HCT116 (cell line): ENCODE results near the gene FRAS1. TPM values are rescaled to one million over a fixed set of nuclear protein-coding genes. Genes with fewer than 3 reads are reported as not detected.

Experiments
- ATAC-seq: fragments of 200-7000 bp; cut with Tn5 transposase; 2 replicates; pipeline ENCODE4 v1.9.1; 2020; ENCODE audit warnings: mild to moderate bottlenecking, moderate library complexity
- BruUV-seq: library from RNA; stranded (reverse); fragments of 400-500 nt; replicated peaks from 2 replicates; lab custom pipeline; 2021; lab: Mats Ljungman, UMichigan
- CTCF ChIA-PET: fragments of 300-600 bp; sonication (Branson Sonifier 250); formaldehyde crosslinking; loops from one replicate; lab custom pipeline; 2021; ENCODE audit warnings: antibody characterized with exemption; lab: Charles Lee
- POLR2A ChIA-PET: fragments of 300-600, 350-600 bp; sonication (Branson Sonifier 250); formaldehyde crosslinking; loops from one replicate; lab custom pipeline; 2021; ENCODE audit warnings: antibody characterized with exemption; lab: Charles Lee
- RAD21 ChIA-PET, 2 experiments: fragments of 300-600 bp; sonication (Branson Sonifier 250); formaldehyde crosslinking; loops; one replicate each; lab custom pipeline; 2023; ENCODE audit warnings: low total read pairs in 2 of 2; ENCODE audit not compliant: uncharacterized antibody in 2 of 2, unreplicated experiment in 2 of 2, low non-redundant PET in 1 of 2; lab: Charles Lee
- DNase-seq: peaks from one replicate; pipeline ENCODE4 v3.0.0-alpha.2; 2010; ENCODE audit warnings: low read depth, low spot score
- H2AFZ ChIP-seq: fragments of 200-600 bp; shearing (Covaris generic), sonication (generic); 2 replicates; pipeline ENCODE4 v1.6.1; 2017; ENCODE audit warnings: low read depth, mixed run types, mixed read lengths, antibody characterized with exemption, low read length; ENCODE audit not compliant: poor library complexity, severe bottlenecking
- H3K27ac ChIP-seq: 2 replicates; pipeline ENCODE4 v1.5.1; 2012; ENCODE audit warnings: low read depth, low read length
- H3K27me3 ChIP-seq: fragments of 200-600 bp; sonication (generic); 2 replicates; pipeline ENCODE4 v1.6.1; 2016; ENCODE audit warnings: mixed run types, low read length, mixed read lengths; ENCODE audit not compliant: insufficient read depth
- H3K36me3 ChIP-seq, 2 experiments: fragments of 200-500 bp in 1 of 2; fragments of 200-600 bp in 1 of 2; sonication (Bioruptor generic) in 1 of 2; sonication (generic) in 1 of 2; 2 replicates each; pipeline versions ENCODE4 v1.5.1 to v1.6.1; 2014 to 2016; ENCODE audit warnings: low read length in 2 of 2, inconsistent platforms in 1 of 2, mixed read lengths in 1 of 2, mixed run types in 1 of 2; ENCODE audit not compliant: insufficient read depth in 2 of 2, control insufficient read depth in 1 of 2
- H3K4me1 ChIP-seq, 2 experiments: fragments of 200-600 bp in 1 of 2; sonication (generic) in 1 of 2; 2 replicates each; pipeline versions ENCODE4 v1.5.1 to v1.6.1; 2012 to 2017; ENCODE audit warnings: low read length in 2 of 2, inconsistent platforms in 1 of 2, mild to moderate bottlenecking in 1 of 2, mixed read lengths in 1 of 2, mixed run types in 1 of 2, moderate library complexity in 1 of 2; ENCODE audit not compliant: insufficient read depth in 2 of 2, control insufficient read depth in 1 of 2
- H3K4me2 ChIP-seq: fragments of 200-600 bp; sonication (generic); 2 replicates; pipeline ENCODE4 v1.6.1; 2017; ENCODE audit warnings: mixed run types, low read length, mixed read lengths
- H3K4me3 ChIP-seq, 2 experiments: fragments of 200-600 bp in 1 of 2; sonication (generic) in 1 of 2; replicated peaks in 1 of 2; 2 replicates each; pipeline ENCODE4 v1.5.1; 2011 to 2016; ENCODE audit warnings: low read length in 2 of 2, control low read depth in 1 of 2, low read depth in 1 of 2, mild to moderate bottlenecking in 1 of 2, mixed read lengths in 1 of 2, mixed run types in 1 of 2
- H3K79me2 ChIP-seq: fragments of 200-600 bp; sonication (generic); 2 replicates; pipeline ENCODE4 v1.6.1; 2017; ENCODE audit warnings: mild to moderate bottlenecking, mixed run types, low read length, moderate library complexity, mixed read lengths; ENCODE audit not compliant: insufficient read depth
- H3K9ac ChIP-seq: fragments of 200-600 bp; sonication (generic); 2 replicates; pipeline ENCODE4 v1.6.1; 2016; ENCODE audit warnings: low read length, mixed read lengths
- H3K9me2 ChIP-seq: fragments of 200-600 bp; sonication (generic), shearing (Covaris generic); 2 replicates; pipeline ENCODE4 v1.6.1; 2017; ENCODE audit warnings: mixed run types, mild to moderate bottlenecking, moderate library complexity; ENCODE audit not compliant: insufficient read depth
- H3K9me3 ChIP-seq, 2 experiments: fragments of 200-500 bp in 1 of 2; fragments of 200-600 bp in 1 of 2; sonication (Bioruptor generic) in 1 of 2; sonication (generic) in 1 of 2; 2 replicates each; pipeline ENCODE4 v1.6.1; 2014 to 2017; ENCODE audit warnings: low read length in 2 of 2, mixed read lengths in 2 of 2, inconsistent platforms in 1 of 2, low read depth in 1 of 2, mild to moderate bottlenecking in 1 of 2, mixed run types in 1 of 2, moderate library complexity in 1 of 2; ENCODE audit not compliant: control insufficient read depth in 1 of 2, insufficient read depth in 1 of 2
- H4K20me1 ChIP-seq: fragments of 200-600 bp; sonication (generic), shearing (Covaris generic); 2 replicates; pipeline ENCODE4 v1.6.1; 2017; ENCODE audit warnings: mixed run types, mild to moderate bottlenecking, moderate library complexity; ENCODE audit not compliant: insufficient read depth
- ATF3 ChIP-seq: IDR thresholded peaks from 2 replicates; pipeline ENCODE4 v1.6.1; 2012
- EZH2phosphoT487 ChIP-seq: fragments of 200-600 bp; IDR thresholded peaks from 2 replicates; pipeline ENCODE4 v1.6.1; 2018; ENCODE audit warnings: antibody characterized with exemption, borderline replicate concordance
- POLR2AphosphoS5 ChIP-seq: IDR thresholded peaks from 2 replicates; pipeline ENCODE4 v1.6.1; 2011; ENCODE audit warnings: mild to moderate bottlenecking, low read depth, low read length, moderate library complexity
- SIN3A ChIP-seq: IDR thresholded peaks from 2 replicates; pipeline ENCODE4 v1.6.1; 2012; ENCODE audit warnings: low read depth
- SP1 ChIP-seq: IDR thresholded peaks from 2 replicates; pipeline ENCODE4 v1.6.1; 2012; ENCODE audit warnings: low read depth
- TCF7L2 ChIP-seq: IDR thresholded peaks from 2 replicates; pipeline ENCODE4 v1.7.0; 2011; ENCODE audit warnings: borderline replicate concordance, inconsistent platforms; ENCODE audit not compliant: insufficient read depth, insufficient read length; ENCODE audit errors: extremely low read depth
- ZBTB33 ChIP-seq: IDR thresholded peaks from 2 replicates; pipeline ENCODE4 v1.6.1; 2011; ENCODE audit warnings: mild to moderate bottlenecking, low read length, moderate library complexity; ENCODE audit not compliant: insufficient replicate concordance; ENCODE audit errors: extremely low read depth
- ZFX ChIP-seq: fragments of 450-650 bp; IDR thresholded peaks from 2 replicates; pipeline ENCODE4 v1.6.1; 2017
- ZNF274 ChIP-seq: fragments of 200-500 bp; sonication (Bioruptor generic); IDR thresholded peaks from 2 replicates; pipeline ENCODE4 v1.6.1; 2014; ENCODE audit warnings: mild to moderate bottlenecking, low read depth, low read length, inconsistent platforms
- intact Hi-C: fragments of 100-400 bp; cut with micrococcal nuclease; formaldehyde crosslinking; loops from 2 replicates; pipeline ENCODE4 v1.10.0; 2022
- total RNA-seq: library from RNA; stranded (reverse); gene quantifications from one replicate; pipeline ENCODE4 v1.2.1, GENCODE V29; 2021; ENCODE audit not compliant: unreplicated experiment

The FRAS1 gene
- total RNA-seq, 1 experiment from 2014 or later: 33.5 TPM

- no peaks in the 10 kb centered on the region for H3K9me3 ChIP-seq
- H4K20me1 ChIP-seq: no peaks in the 10 kb centered on the region
- CTCF ChIA-PET: no interaction called here
- POLR2A ChIA-PET: no interaction called here
- H3K9ac ChIP-seq: no peak overlapping the region
- no peaks in the 10 kb centered on the region for H3K36me3 ChIP-seq
- no TSS peak for BruUV-seq
- RAD21 ChIA-PET: no interaction called here
- H3K9me2 ChIP-seq: no peaks in the 10 kb centered on the region
- ATAC-seq: no peak
- no peak for TF ChIP-seq POLR2AphosphoS5
- 0 out of 2 replicates have a peak, but pooled peaks cover 4% of the 10 kb centered on the region for H3K79me2 ChIP-seq
- intact Hi-C loops: no loop called here
- H3K4me3 ChIP-seq: no peak overlapping the region
- no peaks in the 10 kb centered on the region for H3K27me3 ChIP-seq
- no peak for DNase-seq
- H3K27ac ChIP-seq: no peak overlapping the region
- H3K4me2 ChIP-seq: no peak overlapping the region
- H2AFZ ChIP-seq: no peak overlapping the region
- H3K4me1 ChIP-seq: no peaks in the 10 kb centered on the region
Measured at GRCh38 chr4:78190068-78190467, 132.9 kb downstream of the FRAS1 start.

DNA sequence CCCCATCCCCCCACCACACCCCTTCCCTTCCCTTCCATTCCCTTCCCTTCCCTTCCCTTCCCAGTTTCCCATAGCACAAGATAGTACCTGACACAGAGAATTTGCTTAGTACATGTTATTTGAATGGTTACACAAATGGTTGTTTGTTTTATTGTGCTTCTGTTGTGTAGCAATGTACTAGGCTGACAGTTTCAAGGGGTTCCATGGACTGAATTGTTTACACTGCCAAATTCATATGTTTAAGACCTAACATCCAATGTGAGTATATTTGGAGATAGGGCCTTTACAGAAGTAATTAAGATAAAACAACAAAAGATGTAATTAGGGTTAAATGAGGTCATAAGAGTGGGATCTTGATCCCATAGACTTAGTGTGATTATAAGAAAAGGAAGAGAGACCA, 133.5 kb downstream of the FRAS1 start:
- H4K20me1 ChIP-seq: no peaks in the 10 kb centered on the region

More for the DNA sequence above, 133.5 kb downstream of the FRAS1 start:
- TF ChIP-seq ATF3 (no peak), ZFX (no peak), EZH2phosphoT487 (no peak), ZBTB33 (no peak), SIN3A (no peak), ZNF274 (no peak), TCF7L2 (no peak), SP1 (no peak)
- POLR2A ChIA-PET: no interaction called here
- Histone ChIP-seq H2AFZ (no peak overlapping the region), H3K4me3 (no peak overlapping the region), H3K79me2 (no peaks in the 10 kb centered on the region), H3K9me2 (no peaks in the 10 kb centered on the region), H3K9ac (no peak overlapping the region), H3K36me3 (no peaks in the 10 kb centered on the region), H3K27me3 (no peaks in the 10 kb centered on the region), H3K4me2 (no peak overlapping the region), H3K9me3 (no peaks in the 10 kb centered on the region), H3K27ac (no peak overlapping the region), H3K4me1 (no peaks in the 10 kb centered on the region)
- intact Hi-C loops: no loop called here
- no TSS peak for BruUV-seq
- DNase-seq (no peak), ATAC-seq (no peak)
- RAD21 ChIA-PET: no interaction called here
- CTCF ChIA-PET: no interaction called here
